K562 (cell line): ENCODE measurements around the gene ST6GALNAC5. TPM values are rescaled to one million over a fixed set of nuclear protein-coding genes. Genes with fewer than 3 reads are reported as not detected.

Experiments
- ATAC-seq: fragments of 200-7000 bp; cut with Tn5 transposase; 3 replicates; pipeline ENCODE4 v1.9.1; 2020; ENCODE audit warnings: moderate library complexity
- BruUV-seq: library from RNA; stranded (reverse); fragments of 400-500 nt; replicated peaks from 2 replicates; lab custom pipeline; 2021; lab: Mats Ljungman, UMichigan
- CTCF ChIA-PET: fragments of 300-600 bp; formaldehyde crosslinking; extraction: SDS; loops from one replicate; lab custom pipeline; 2021; ENCODE audit warnings: low intra/inter-chr PET ratio; lab: Yijun Ruan, JAX
- POLR2A ChIA-PET: fragments of 300-600, 350-650 bp; sonication (Branson Sonifier 250); formaldehyde crosslinking; extraction: SDS; loops from one replicate; lab custom pipeline; 2021; ENCODE audit warnings: antibody characterized with exemption, inconsistent platforms; lab: Yijun Ruan, JAX
- DNase-seq, 4 experiments: peaks; one replicate each; pipeline versions ENCODE4 v3.0.0 to v3.0.0-alpha.2; 2011 to 2018; ENCODE audit warnings: low spot score in 3 of 4, mixed read lengths in 3 of 4; ENCODE audit errors: extremely low read depth in 1 of 4
- FAIRE-seq: peaks from 2 replicates; lab custom pipeline; 2011; peaks lifted over from hg19 to GRCh38; lab: Jason Lieb, UNC
- H2AFZ ChIP-seq: 2 replicates; pipeline ENCODE4 v1.6.0; 2011; ENCODE audit warnings: low read depth, low read length, control low read depth, inconsistent platforms
- H3K27ac ChIP-seq: fragments of 200-600 bp; 3 replicates; pipeline ENCODE4 v1.8.0; 2011; ENCODE audit warnings: low read depth, mild to moderate bottlenecking, control low read depth, inconsistent platforms, low read length, moderate library complexity, mixed read lengths; ENCODE audit errors: extremely low read depth
- H3K27me3 ChIP-seq, 2 experiments: fragments of 300-600 bp in 1 of 2; 2 replicates in 1 of 2; 3 replicates in 1 of 2; pipeline versions ENCODE4 v1.6.0 to v1.8.0; 2011; ENCODE audit warnings: inconsistent platforms in 2 of 2, low read length in 2 of 2, mild to moderate bottlenecking in 1 of 2, mixed read lengths in 1 of 2, moderate library complexity in 1 of 2; ENCODE audit not compliant: control insufficient read depth in 2 of 2, insufficient read depth in 2 of 2
- H3K36me3 ChIP-seq: fragments of 300-600 bp; 3 replicates; pipeline ENCODE4 v1.8.0; 2011; ENCODE audit warnings: mild to moderate bottlenecking, low read length, inconsistent platforms; ENCODE audit not compliant: control insufficient read depth, insufficient read depth
- H3K4me1 ChIP-seq, 2 experiments: fragments of 200-600 bp in 1 of 2; replicated peaks in 1 of 2; 2 replicates in 1 of 2; 3 replicates in 1 of 2; pipeline versions ENCODE4 v1.5.1 to v1.8.0; 2011; ENCODE audit warnings: inconsistent platforms in 2 of 2, low read length in 2 of 2, mild to moderate bottlenecking in 1 of 2, mixed read lengths in 1 of 2, moderate library complexity in 1 of 2; ENCODE audit not compliant: control insufficient read depth in 2 of 2, insufficient read depth in 2 of 2
- H3K4me2 ChIP-seq: 2 replicates; pipeline ENCODE4 v1.6.1; 2011; ENCODE audit warnings: low read length, control low read depth, inconsistent platforms, mixed read lengths; ENCODE audit not compliant: insufficient read depth
- H3K4me3 ChIP-seq: fragments of 200-600 bp; sonication (generic), shearing (Covaris generic); 2 replicates; pipeline ENCODE4 v1.5.1; 2016; ENCODE audit warnings: control low read depth, inconsistent platforms
- H3K79me2 ChIP-seq: fragments of 200-600 bp; 3 replicates; pipeline ENCODE4 v1.8.0; 2011; ENCODE audit warnings: low read length, inconsistent platforms; ENCODE audit not compliant: control insufficient read depth, insufficient read depth
- H3K9ac ChIP-seq, 2 experiments: 2 replicates each; pipeline versions ENCODE4 v1.6.0 to v1.6.1; 2011; ENCODE audit warnings: low read depth in 2 of 2, low read length in 2 of 2, control low read depth in 1 of 2, inconsistent platforms in 1 of 2, mild to moderate bottlenecking in 1 of 2, mixed read lengths in 1 of 2; ENCODE audit not compliant: insufficient read depth in 1 of 2
- H3K9me1 ChIP-seq: one replicate; pipeline ENCODE4 v1.6.0; 2011; ENCODE audit warnings: inconsistent platforms, mild to moderate bottlenecking, low read length, moderate library complexity; ENCODE audit not compliant: control insufficient read depth, insufficient read depth
- H3K9me3 ChIP-seq: replicated peaks from 2 replicates; pipeline ENCODE4 v1.5.1; 2011; ENCODE audit warnings: low read depth, low read length, inconsistent platforms; ENCODE audit not compliant: control insufficient read depth, insufficient read depth
- H4K20me1 ChIP-seq: replicated peaks from 2 replicates; pipeline ENCODE4 v1.6.1; 2011; ENCODE audit warnings: low read length, inconsistent platforms, mixed read lengths; ENCODE audit not compliant: control insufficient read depth, insufficient read depth
- ARNT ChIP-seq, 2 experiments: fragments of 450-650 bp; IDR thresholded peaks; 2 replicates each; pipeline ENCODE4 v1.6.1; 2016; ENCODE audit warnings: mild to moderate bottlenecking in 1 of 2
- CEBPG ChIP-seq, 3 experiments: fragments of 200-800 bp in 1 of 3; sonication (Bioruptor generic) in 1 of 3; sonication (generic) in 1 of 3; formaldehyde crosslinking in 1 of 3; IDR thresholded peaks in 2 of 3; conservative IDR thresholded peaks in 1 of 3; 2 replicates each; pipeline versions ENCODE4 v1.6.1 to v1.8.0; 2016 to 2022; ENCODE audit warnings: missing compliant biosample characterization in 2 of 3, missing genetic modification characterization in 2 of 3, mild to moderate bottlenecking in 1 of 3, missing genetic modification reagents in 1 of 3
- HLTF ChIP-seq: fragments of 450-650 bp; IDR thresholded peaks from 2 replicates; pipeline ENCODE4 v1.6.1; 2016
- HMGXB4 ChIP-seq: sonication (generic); formaldehyde crosslinking; IDR thresholded peaks from 2 replicates; pipeline ENCODE4 v1.8.1; 2023; ENCODE audit warnings: mild to moderate bottlenecking, missing genetic modification reagents
- KAT7 ChIP-seq: sonication (generic); formaldehyde crosslinking; IDR thresholded peaks from 2 replicates; pipeline ENCODE4 v1.8.0; 2022; ENCODE audit warnings: missing genetic modification reagents, mild to moderate bottlenecking, borderline replicate concordance
- MED1 ChIP-seq: sonication (generic); formaldehyde crosslinking; IDR thresholded peaks from 2 replicates; pipeline ENCODE4 v1.8.1; 2023; ENCODE audit warnings: missing genetic modification reagents, borderline replicate concordance
- NCOA4 ChIP-seq: fragments of 450-650 bp; IDR thresholded peaks from 2 replicates; pipeline ENCODE4 v1.6.1; 2018; ENCODE audit warnings: mild to moderate bottlenecking; ENCODE audit not compliant: partially characterized antibody
- PBX2 ChIP-seq, 2 experiments: IDR thresholded peaks in 1 of 2; conservative IDR thresholded peaks in 1 of 2; 2 replicates each; pipeline ENCODE4 v1.6.1; 2016; ENCODE audit warnings: low read depth in 2 of 2, mild to moderate bottlenecking in 1 of 2, missing compliant biosample characterization in 1 of 2, missing genetic modification characterization in 1 of 2, moderate library complexity in 1 of 2
- PHTF2 ChIP-seq: fragments of 250-450 bp; sonication (Bioruptor Pico); IDR thresholded peaks from 2 replicates; pipeline ENCODE4 v1.5.0; 2021; ENCODE audit warnings: mild to moderate bottlenecking
- SP1 ChIP-seq: sonication (generic); formaldehyde crosslinking; IDR thresholded peaks from 2 replicates; pipeline ENCODE4 v1.8.1; 2022; ENCODE audit warnings: mild to moderate bottlenecking, missing genetic modification reagents
- TFAM ChIP-seq: fragments of 250-450 bp; sonication (Bioruptor Pico); conservative IDR thresholded peaks from 2 replicates; pipeline ENCODE4 v1.5.0; 2021; ENCODE audit warnings: mild to moderate bottlenecking, moderate library complexity
- WGBS: fragments of 100-300 bp; shearing (Covaris generic); methylation state at CpG from one replicate; pipeline ENCODE4 v1.1.6; 2016; ENCODE audit warnings: low coverage, mixed read lengths; ENCODE audit not compliant: insufficient coverage; ENCODE audit errors: missing lambda C conversion rate; 5-methylcytosine and 5-hydroxymethylcytosine counted together
- in situ Hi-C: fragments of 300-500 bp; cut with MboI; formaldehyde crosslinking; loops from 4 replicates; pipeline ENCODE4 v1.15.0; 2018; ENCODE audit warnings: inconsistent platforms, mixed read lengths
- intact Hi-C: fragments of 100-400 bp; cut with micrococcal nuclease; formaldehyde crosslinking; loops from 2 replicates; pipeline ENCODE4 v1.14.2; 2022
- polyA plus RNA-seq, 8 experiments: library from polyadenylated mRNA; depleted of rRNA in 4 of 8; stranded (reverse) in 5 of 8; unstranded in 3 of 8; fragments of >200 nt; fragmentation: Nextera tagmentation in 2 of 8; fragmentation: Illumina TruSeq in 1 of 8; extraction: Ambion mirVana in 2 of 8; extraction: Trizol in 1 of 8; gene quantifications; 2 replicates each; pipeline versions ENCODE4 v1.2.1 to v1.2.3, GENCODE V29; 2011 to 2014; ENCODE audit warnings: inconsistent platforms in 1 of 8, missing spikeins in 1 of 8
- total RNA-seq, 7 experiments: library from RNA; depleted of rRNA in 6 of 7; stranded (reverse); fragments of >200 nt in 6 of 7; fragmentation: Illumina TruSeq in 2 of 7; extraction: Trizol in 2 of 7; gene quantifications; 2 replicates each; pipeline versions ENCODE4 v1.2.1 to v1.2.3, GENCODE V29; 2011 to 2021; ENCODE audit warnings: low replicate concordance in 1 of 7
- TF ChIP-seq, protein P1 (sequence below): fragments of 450-650 bp; conservative IDR thresholded peaks from 2 replicates; pipeline ENCODE4 v1.6.1; 2016; ENCODE audit warnings: missing genetic modification characterization, low read depth, mild to moderate bottlenecking, control low read depth, missing compliant biosample characterization
- TF ChIP-seq, protein P2 (sequence below): sonication (generic); formaldehyde crosslinking; IDR thresholded peaks from 2 replicates; pipeline ENCODE4 v1.8.1; 2022; ENCODE audit warnings: missing genetic modification reagents

ST6GALNAC5 gene
- total and polyA plus RNA-seq, 9 of the 15 experiments (the other 6 are each of a cell fraction or from before 2014, with no cell fraction given), result 0.04 to 0.14 TPM; not detected in 7

GRCh38 chr1:76862447-76862846 lies 4.8 kb upstream of the ST6GALNAC5 start (continued):
- TF ChIP-seq PBX2 (CRISPR knock-in tag; IDR thresholded peaks at IDR 0.05; ENCODE audit: low read depth) (no peak), PBX2 (tag; conservative IDR thresholded peaks at IDR 0.05; ENCODE audit: low read depth) (no peak), HLTF (no peak), TFAM (CRISPR knock-in tag) (no peak)
- TF ChIP-seq, protein P1, sequence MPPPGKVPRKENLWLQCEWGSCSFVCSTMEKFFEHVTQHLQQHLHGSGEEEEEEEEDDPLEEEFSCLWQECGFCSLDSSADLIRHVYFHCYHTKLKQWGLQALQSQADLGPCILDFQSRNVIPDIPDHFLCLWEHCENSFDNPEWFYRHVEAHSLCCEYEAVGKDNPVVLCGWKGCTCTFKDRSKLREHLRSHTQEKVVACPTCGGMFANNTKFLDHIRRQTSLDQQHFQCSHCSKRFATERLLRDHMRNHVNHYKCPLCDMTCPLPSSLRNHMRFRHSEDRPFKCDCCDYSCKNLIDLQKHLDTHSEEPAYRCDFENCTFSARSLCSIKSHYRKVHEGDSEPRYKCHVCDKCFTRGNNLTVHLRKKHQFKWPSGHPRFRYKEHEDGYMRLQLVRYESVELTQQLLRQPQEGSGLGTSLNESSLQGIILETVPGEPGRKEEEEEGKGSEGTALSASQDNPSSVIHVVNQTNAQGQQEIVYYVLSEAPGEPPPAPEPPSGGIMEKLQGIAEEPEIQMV (tag), result no peak

- Histone ChIP-seq H3K4me1 (peaks cover 0 to 19% of the 10 kb centered on the region in 2 experiments; a peak in 2 of 5 replicates), H3K4me2 (no peak overlapping the region), H4K20me1 (no peaks in the 10 kb centered on the region), H3K9me3 (no peaks in the 10 kb centered on the region), H2AFZ (no peak overlapping the region), H3K79me2 (no peaks in the 10 kb centered on the region), H3K9ac (no peak overlapping the region), H3K9me1 (no peaks in the 10 kb centered on the region), H3K4me3 (no peak overlapping the region), H3K27ac (no peak overlapping the region), H3K27me3 (peaks cover 0 to 19% of the 10 kb centered on the region in 2 experiments; a peak in 2 of 5 replicates), H3K36me3 (no peaks in the 10 kb centered on the region)
- in situ Hi-C loops (no loop called here), intact Hi-C loops (no loop called here)
- FAIRE-seq, result no peak
- CTCF ChIA-PET, result no interaction called here
- DNase-seq, result no peak
- no peak for ATAC-seq
- no TSS peak for BruUV-seq
- POLR2A ChIA-PET, result no interaction called here
- 0% methylated on average over 4 of the region's 5 CpGs for WGBS
- TF ChIP-seq MED1 (CRISPR knock-in tag) (no peak), CEBPG (CRISPR knock-in tag; IDR thresholded peaks at IDR 0.05) (no peak), CEBPG (tag; conservative IDR thresholded peaks at IDR 0.05 in 1 of 2, IDR thresholded peaks at IDR 0.05 in 1 of 2) (no peak), KAT7 (CRISPR knock-in tag) (no peak), HMGXB4 (CRISPR knock-in tag) (no peak), PHTF2 (CRISPR knock-in tag) (no peak), ARNT (IDR thresholded peaks at IDR 0.05) (no peak), SP1 (CRISPR knock-in tag) (no peak), NCOA4 (no peak)
- TF ChIP-seq, protein P2, sequence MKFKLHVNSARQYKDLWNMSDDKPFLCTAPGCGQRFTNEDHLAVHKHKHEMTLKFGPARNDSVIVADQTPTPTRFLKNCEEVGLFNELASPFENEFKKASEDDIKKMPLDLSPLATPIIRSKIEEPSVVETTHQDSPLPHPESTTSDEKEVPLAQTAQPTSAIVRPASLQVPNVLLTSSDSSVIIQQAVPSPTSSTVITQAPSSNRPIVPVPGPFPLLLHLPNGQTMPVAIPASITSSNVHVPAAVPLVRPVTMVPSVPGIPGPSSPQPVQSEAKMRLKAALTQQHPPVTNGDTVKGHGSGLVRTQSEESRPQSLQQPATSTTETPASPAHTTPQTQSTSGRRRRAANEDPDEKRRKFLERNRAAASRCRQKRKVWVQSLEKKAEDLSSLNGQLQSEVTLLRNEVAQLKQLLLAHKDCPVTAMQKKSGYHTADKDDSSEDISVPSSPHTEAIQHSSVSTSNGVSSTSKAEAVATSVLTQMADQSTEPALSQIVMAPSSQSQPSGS (CRISPR knock-in tag), result no peak
Observed at GRCh38 chr1:76864383-76864782, 2.9 kb upstream of the ST6GALNAC5 start.
